ENCODE data around the gene MED12L.
"Not testable (repeated sequence)": the region's sequence is repeated elsewhere in the genome, so short reads cannot be mapped to it uniquely, and the experiment has no call there.

Gene MED12L

GRCh38 chr3:151230646-151231045 is 145.2 kb downstream of the MED12L start:
- in situ Hi-C loops (cut with MboI; ENCODE audit: low sequenced_read_pairs): no loop called here

- in situ Hi-C loops (cut with MboI; ENCODE audit: low sequenced_read_pairs): not testable (repeated sequence)
Observed at GRCh38 chr3:151232403-151232802, 146.9 kb downstream of the MED12L start.

GRCh38 chr3:151232991-151233390 is 147.5 kb downstream of the MED12L start:
- in situ Hi-C loops (cut with MboI; ENCODE audit: low sequenced_read_pairs): no loop called here

GRCh38 chr3:151234825-151235224 is 149.4 kb downstream of the MED12L start:
- in situ Hi-C loops (cut with MboI; ENCODE audit: low sequenced_read_pairs): no loop called here

GRCh38 chr3:151236316-151236715 is 150.9 kb downstream of the MED12L start:
- in situ Hi-C loops (cut with MboI; ENCODE audit: low sequenced_read_pairs): no loop called here

- in situ Hi-C loops (cut with MboI; ENCODE audit: low sequenced_read_pairs): no loop called here
Observed at GRCh38 chr3:151236736-151237135, 151.3 kb downstream of the MED12L start.

GRCh38 chr3:151242006-151242405 is 156.5 kb downstream of the MED12L start:
- in situ Hi-C loops (cut with MboI; ENCODE audit: low sequenced_read_pairs): not testable (repeated sequence)

GRCh38 chr3:151248772-151249337 is 163.4 kb downstream of the MED12L start:
- in situ Hi-C loops (cut with MboI; ENCODE audit: low sequenced_read_pairs): no loop called here

GRCh38 chr3:151256749-151257148 is 171.3 kb downstream of the MED12L start:
- in situ Hi-C loops (cut with MboI; ENCODE audit: low sequenced_read_pairs): no loop called here

GRCh38 chr3:151259664-151260063 is 174.2 kb downstream of the MED12L start:
- in situ Hi-C loops (cut with MboI; ENCODE audit: low sequenced_read_pairs): no loop called here

- in situ Hi-C loops (cut with MboI; ENCODE audit: low sequenced_read_pairs): no loop called here
Observed at GRCh38 chr3:151262871-151263525, 177.5 kb downstream of the MED12L start.

GRCh38 chr3:151264605-151265004 is 179.1 kb downstream of the MED12L start:
- in situ Hi-C loops (cut with MboI; ENCODE audit: low sequenced_read_pairs): no loop called here

GRCh38 chr3:151265166-151265565 is 179.7 kb downstream of the MED12L start:
- in situ Hi-C loops (cut with MboI; ENCODE audit: low sequenced_read_pairs): no loop called here

GRCh38 chr3:151265866-151266265 is 180.4 kb downstream of the MED12L start:
- in situ Hi-C loops (cut with MboI; ENCODE audit: low sequenced_read_pairs): no loop called here

- in situ Hi-C loops (cut with MboI; ENCODE audit: low sequenced_read_pairs): no loop called here
Observed at GRCh38 chr3:151267066-151267465, 181.6 kb downstream of the MED12L start.

GRCh38 chr3:151268267-151269235 is 183.1 kb downstream of the MED12L start:
- in situ Hi-C loops (cut with MboI; ENCODE audit: low sequenced_read_pairs): no loop called here

GRCh38 chr3:151269631-151270030 is 184.2 kb downstream of the MED12L start:
- in situ Hi-C loops (cut with MboI; ENCODE audit: low sequenced_read_pairs): loop anchor here (10.0 kb wide), 1 partner anchor 45 kb away; no protein-coding TSS in a partner anchor

- in situ Hi-C loops (cut with MboI; ENCODE audit: low sequenced_read_pairs): loop anchor here (5.0 to 25.0 kb wide), 3 partner anchors 50 to 562 kb away; no protein-coding TSS in a partner anchor
Observed at GRCh38 chr3:151275091-151275490, 189.6 kb downstream of the MED12L start.

GRCh38 chr3:151276038-151276686 is 190.7 kb downstream of the MED12L start:
- in situ Hi-C loops (cut with MboI; ENCODE audit: low sequenced_read_pairs): loop anchor here (5.0 to 25.0 kb wide), 3 partner anchors 51 to 561 kb away; no protein-coding TSS in a partner anchor

- in situ Hi-C loops (cut with MboI; ENCODE audit: low sequenced_read_pairs): loop anchor here (5.0 to 25.0 kb wide), 3 partner anchors 52 to 561 kb away; no protein-coding TSS in a partner anchor
Observed at GRCh38 chr3:151276687-151277042, 191.2 kb downstream of the MED12L start.

- in situ Hi-C loops (cut with MboI; ENCODE audit: low sequenced_read_pairs): loop anchor here (5.0 to 25.0 kb wide), 3 partner anchors 53 to 559 kb away; no protein-coding TSS in a partner anchor
Observed at GRCh38 chr3:151278230-151278629, 192.8 kb downstream of the MED12L start, which contains the start of gene P2RY14. TSS of gene P2RY14 (minus strand) at chr3:151278542. CDS start at chr3:151214316, 64,226 bp downstream.

Measured in HL-60/S4 (cell line).